KOPT-K1 (cell line): ENCODE data around the gene NXPH4.

Source experiments
- H3K27ac ChIP-seq: fragments of 200-600 bp; sonication (generic); 2 replicates; pipeline ENCODE4 v1.5.1; 2016; ENCODE audit warnings: antibody characterized with exemption, mild to moderate bottlenecking, low read depth, low read length; ENCODE audit not compliant: poor library complexity, severe bottlenecking
- H3K36me3 ChIP-seq: fragments of 200-600 bp; sonication (generic); 2 replicates; pipeline ENCODE4 v1.5.1; 2017; ENCODE audit warnings: antibody characterized with exemption, mild to moderate bottlenecking, low read length, moderate library complexity; ENCODE audit not compliant: insufficient read depth
- H3K9me3 ChIP-seq: fragments of 200-600 bp; sonication (generic); 2 replicates; pipeline ENCODE4 v1.5.1; 2017; ENCODE audit warnings: antibody characterized with exemption, low read length, mild to moderate bottlenecking; ENCODE audit not compliant: insufficient read depth, poor library complexity, severe bottlenecking

Gene NXPH4

GRCh38 chr12:57236201-57236924 lies 19.8 kb downstream of the NXPH4 start:
- Histone ChIP-seq H3K9me3 (no peaks in the 10 kb centered on the region), H3K36me3 (peaks cover 36% of the 10 kb centered on the region), H3K27ac (no peak overlapping the region)

DNA sequence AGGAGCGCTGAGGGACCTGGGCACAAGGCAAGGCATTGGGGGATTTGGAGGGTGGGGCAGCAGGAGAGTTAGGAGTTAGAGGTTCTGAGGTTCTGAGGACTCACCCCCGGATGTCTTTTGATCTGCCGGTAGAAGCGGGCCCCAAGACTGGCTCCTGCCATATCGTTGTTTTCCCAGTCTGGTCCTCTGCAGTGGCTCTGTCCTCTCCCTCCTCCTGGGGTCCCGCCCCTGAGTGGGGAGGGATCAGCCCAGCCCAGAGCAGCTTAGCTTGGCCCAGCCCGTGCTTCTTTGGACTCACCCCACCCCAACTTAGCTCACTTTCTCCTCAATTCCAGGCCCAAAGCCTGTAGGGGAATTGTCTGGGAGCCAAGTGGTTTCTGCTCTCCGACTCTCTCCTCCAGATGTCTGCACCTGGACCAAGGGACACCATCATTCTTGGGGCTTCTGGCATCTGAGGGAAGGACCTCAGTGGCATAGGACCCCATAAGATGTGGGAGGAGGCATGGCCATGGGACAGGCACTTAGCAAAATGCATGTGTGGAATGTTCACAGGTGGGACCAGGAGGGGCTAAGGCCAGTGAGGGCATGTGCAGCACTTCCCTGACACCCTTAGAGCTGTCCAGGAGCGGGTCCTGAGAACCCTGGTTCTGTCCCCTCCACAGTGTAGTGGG lies 20.5 kb downstream of the NXPH4 start:
- Histone ChIP-seq H3K36me3 (peaks cover 29% of the 10 kb centered on the region), H3K27ac (no peak overlapping the region)

GRCh38 chr12:57237596-57237931 lies 21.0 kb downstream of the NXPH4 start:
- Histone ChIP-seq H3K36me3 (peaks cover 24% of the 10 kb centered on the region), H3K9me3 (no peaks in the 10 kb centered on the region), H3K27ac (no peak overlapping the region)

More for the DNA sequence above, 20.5 kb downstream of the NXPH4 start:
- no peaks in the 10 kb centered on the region for H3K9me3 ChIP-seq

DNA sequence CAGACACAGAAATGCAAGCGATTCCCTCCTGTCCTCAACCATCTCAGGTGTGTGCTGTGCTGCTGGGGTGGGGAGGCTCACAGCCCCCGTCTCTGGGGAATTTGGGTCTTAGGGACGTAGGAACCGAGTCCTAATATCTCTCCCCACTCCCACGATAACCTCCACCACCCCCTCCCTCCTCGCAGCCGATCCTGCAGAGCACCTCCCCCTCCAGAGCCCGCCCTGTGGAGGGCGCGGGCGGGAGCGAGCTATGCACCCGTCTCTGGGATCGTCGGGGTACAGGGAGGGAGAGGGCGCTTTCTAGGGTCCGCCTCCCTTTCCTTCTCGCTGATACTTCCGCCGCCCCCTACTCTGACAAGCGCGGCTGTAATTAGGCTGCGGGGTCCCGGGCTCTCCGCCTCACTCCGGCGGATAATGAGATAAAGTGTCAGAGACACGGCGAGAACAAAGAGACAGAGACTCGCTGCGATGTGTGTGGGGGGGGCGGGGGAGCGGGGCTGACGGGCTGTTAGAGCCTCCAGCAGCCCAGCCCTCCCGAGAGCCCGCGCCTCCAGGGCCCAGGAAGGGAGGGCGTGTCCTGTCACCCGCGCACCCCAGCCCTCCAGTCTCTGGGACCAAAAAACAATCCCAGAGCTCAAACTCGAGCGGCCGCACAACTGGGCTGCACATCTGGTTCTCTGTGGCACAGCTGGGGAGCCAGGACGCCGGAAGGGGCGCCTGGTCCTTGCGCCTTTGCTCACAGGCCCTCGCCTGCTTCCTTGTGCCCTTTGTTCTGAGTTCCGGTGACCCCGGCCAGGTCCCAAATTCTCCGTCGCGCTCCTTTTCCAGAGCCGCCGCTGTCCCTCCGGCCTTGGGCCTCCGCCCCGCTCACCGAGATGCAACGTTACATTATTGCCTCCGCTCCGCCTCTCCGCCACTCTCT lies 21.6 kb downstream of the NXPH4 start:
- Histone ChIP-seq H3K27ac (no peak overlapping the region), H3K36me3 (peaks cover 18% of the 10 kb centered on the region), H3K9me3 (no peaks in the 10 kb centered on the region)

DNA sequence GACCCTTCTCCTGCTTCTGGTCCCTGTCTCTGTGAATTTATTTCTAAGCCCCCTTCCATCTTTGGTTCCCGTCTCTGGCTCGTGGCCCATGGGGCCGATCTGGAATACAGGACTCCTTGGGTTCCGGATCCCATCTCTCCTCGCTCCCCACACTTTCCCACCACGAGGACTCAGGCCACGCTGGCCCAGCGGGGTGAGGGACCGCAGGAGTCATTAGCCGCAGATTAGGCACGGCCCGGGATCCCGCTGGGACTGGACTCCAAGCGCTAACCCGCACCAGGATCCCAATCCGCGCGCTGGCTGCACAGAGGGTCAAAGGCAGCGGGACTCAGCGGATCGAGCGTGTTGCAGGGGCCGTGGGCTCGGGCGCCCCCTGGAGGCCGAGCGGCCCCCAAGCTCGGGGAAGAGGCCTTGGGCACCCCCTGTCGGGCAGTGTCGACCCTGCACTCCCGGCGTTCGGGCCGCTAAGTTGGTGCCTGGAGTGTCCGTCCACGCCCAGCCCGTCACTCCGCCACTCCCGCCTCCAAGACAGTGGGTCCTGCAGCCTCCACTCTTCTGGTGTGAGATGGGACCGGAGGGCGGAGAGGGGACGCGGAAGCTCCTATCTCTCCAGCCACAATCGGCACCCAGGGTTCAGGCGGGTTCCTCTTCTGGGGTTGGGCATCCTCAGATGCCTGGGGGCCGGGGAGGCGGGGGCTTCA lies 22.4 kb downstream of the NXPH4 start:
- Histone ChIP-seq H3K9me3 (no peaks in the 10 kb centered on the region), H3K36me3 (peaks cover 10% of the 10 kb centered on the region), H3K27ac (no peak overlapping the region)

DNA sequence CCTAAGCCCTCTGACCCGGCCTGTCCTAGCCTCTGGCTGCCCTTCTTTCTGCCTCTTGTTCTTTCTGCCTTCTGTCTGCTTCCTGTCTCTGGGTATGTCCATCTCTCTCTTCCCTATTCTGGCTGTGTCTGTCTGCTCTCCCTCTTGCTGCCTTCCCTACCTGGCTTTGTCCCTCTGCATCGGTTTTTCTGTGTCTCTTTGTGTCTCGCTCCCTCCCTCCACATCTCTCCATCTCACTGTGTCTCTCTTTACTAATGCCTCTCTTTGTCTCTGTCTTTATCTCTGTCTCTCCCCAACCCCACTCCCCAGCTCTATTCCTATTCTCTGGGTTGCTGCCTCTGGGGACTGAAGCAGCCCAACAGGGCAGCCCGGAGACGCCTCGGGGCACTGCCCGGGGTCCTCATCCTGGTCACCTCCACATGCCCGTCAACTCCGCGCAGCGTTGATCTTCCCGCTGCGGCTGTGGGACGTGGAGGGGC lies 23.0 kb downstream of the NXPH4 start:
- H3K27ac ChIP-seq, result no peak overlapping the region
- H3K9me3 ChIP-seq, result no peaks in the 10 kb centered on the region

GRCh38 chr12:57240066-57240921 lies 23.7 kb downstream of the NXPH4 start:
- Histone ChIP-seq H3K27ac (no peak overlapping the region), H3K36me3 (no peaks in the 10 kb centered on the region)

More for the DNA sequence above, 23.0 kb downstream of the NXPH4 start:
- H3K36me3 ChIP-seq, result peaks cover 4% of the 10 kb centered on the region; the same call in 1 of the 2 replicates

DNA sequence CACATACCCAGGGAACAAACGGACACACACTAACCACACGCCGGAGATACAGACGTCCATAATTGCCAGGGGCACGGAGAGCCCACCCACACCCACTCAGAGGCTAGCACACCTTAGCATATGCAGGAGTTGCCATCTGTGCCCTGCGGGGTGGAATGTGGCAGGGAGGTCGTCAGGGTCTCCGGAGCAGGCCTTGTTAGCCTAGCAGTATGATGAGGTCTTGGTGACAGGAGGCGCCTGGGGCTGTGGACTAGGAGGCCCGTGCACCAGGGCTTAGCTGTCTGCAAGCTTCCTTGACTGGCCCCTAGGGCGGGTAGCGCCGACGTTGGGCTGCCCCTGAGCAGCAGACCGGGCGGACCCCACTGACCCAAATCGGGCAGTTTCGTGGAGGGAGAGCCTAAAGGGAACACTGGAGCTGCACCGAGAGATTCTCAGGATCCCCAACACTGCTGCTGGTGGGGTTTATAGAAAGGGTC lies 24.4 kb downstream of the NXPH4 start:
- no peak overlapping the region for H3K27ac ChIP-seq

More at GRCh38 chr12:57240066-57240921, 23.7 kb downstream of the NXPH4 start:
- no peaks in the 10 kb centered on the region for H3K9me3 ChIP-seq

DNA sequence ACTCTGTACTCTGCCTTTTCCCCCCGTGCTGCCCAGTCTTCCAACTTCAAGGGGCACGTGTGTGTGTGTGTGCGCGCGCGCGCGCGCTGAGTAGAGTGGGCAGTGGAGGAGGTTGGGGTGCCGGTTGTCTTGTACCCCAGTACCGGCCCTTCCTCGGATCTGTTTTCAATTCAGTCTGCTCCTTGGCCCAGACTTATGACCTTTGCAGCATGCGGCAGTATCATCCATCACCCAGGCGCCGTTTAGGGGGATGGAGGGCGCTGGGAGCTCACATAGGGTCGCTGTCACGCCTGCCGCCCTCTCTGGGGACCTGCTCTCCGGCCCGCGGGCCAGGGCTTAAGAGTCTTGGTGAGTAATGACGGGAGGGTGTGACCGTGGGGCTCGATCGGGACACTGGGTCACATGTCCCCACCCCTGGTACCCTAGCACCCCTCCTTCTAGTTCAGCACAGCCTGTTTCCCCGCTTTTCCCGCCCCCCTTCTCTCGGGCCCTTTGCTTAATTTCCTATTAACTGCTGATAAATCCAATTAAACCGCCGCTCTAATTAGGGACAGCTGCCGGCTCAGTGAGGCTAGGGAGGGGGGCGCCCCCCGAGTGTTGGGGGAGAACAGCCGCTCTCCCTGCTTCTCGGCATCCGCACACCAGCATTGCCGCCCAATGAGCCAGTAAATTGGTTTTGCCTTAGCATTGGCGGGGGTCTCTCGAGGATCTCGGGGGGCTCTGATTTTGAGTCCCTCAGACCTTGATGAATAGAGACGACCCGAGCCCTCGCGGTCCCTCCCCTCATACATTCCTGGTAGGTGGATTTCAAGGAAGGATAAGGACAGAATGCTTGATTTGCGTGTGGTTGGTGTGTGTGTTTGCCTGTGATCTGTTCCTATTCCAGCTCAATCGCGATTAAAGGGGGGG lies 25.1 kb downstream of the NXPH4 start:
- Histone ChIP-seq H3K27ac (no peak overlapping the region), H3K9me3 (no peaks in the 10 kb centered on the region), H3K36me3 (no peaks in the 10 kb centered on the region)

More for the DNA sequence above, 24.4 kb downstream of the NXPH4 start:
- no peaks in the 10 kb centered on the region for H3K36me3 ChIP-seq
- no peaks in the 10 kb centered on the region for H3K9me3 ChIP-seq

- Histone ChIP-seq H3K36me3 (no peaks in the 10 kb centered on the region), H3K27ac (no peak overlapping the region), H3K9me3 (no peaks in the 10 kb centered on the region)
Measured at GRCh38 chr12:57242329-57242690, 25.7 kb downstream of the NXPH4 start.

DNA sequence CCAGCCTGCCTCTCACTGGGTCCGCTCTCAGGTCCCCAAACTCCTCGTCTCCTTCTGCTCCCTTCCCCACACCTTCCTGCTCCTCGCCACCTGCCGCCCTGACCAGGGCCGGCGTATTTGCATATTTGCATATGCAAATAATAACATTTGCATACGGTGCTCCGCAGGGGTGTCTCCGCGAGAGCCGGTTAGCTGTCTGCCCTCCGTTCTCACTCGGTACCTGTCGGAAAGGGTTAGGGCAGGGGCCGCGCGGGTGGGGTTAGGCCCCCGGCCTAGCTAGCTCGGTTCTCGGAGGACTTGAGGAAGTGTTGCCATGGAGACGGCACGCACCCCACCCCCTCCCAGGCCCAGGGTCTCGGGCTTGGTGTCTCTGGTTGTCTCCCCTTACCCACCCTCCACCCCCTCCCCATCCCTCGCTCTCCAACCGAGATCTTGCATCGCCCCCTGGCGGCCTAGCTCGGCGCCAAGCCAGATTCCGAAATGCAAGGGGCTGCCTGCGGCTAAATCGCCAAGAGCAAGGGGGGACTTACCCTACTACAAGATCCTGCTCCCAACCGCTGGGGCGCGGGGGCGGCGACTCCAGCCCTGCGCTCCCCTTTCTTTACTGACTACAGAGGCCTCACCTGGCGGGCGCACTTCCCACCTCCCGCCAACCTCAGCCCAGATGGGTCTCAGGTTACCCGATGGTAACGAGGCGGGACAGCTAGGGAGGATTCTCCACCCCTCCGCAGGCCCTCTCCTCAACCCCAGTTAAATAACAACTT lies 26.3 kb downstream of the NXPH4 start:
- Histone ChIP-seq H3K9me3 (no peaks in the 10 kb centered on the region), H3K27ac (no peak overlapping the region), H3K36me3 (no peaks in the 10 kb centered on the region)

DNA sequence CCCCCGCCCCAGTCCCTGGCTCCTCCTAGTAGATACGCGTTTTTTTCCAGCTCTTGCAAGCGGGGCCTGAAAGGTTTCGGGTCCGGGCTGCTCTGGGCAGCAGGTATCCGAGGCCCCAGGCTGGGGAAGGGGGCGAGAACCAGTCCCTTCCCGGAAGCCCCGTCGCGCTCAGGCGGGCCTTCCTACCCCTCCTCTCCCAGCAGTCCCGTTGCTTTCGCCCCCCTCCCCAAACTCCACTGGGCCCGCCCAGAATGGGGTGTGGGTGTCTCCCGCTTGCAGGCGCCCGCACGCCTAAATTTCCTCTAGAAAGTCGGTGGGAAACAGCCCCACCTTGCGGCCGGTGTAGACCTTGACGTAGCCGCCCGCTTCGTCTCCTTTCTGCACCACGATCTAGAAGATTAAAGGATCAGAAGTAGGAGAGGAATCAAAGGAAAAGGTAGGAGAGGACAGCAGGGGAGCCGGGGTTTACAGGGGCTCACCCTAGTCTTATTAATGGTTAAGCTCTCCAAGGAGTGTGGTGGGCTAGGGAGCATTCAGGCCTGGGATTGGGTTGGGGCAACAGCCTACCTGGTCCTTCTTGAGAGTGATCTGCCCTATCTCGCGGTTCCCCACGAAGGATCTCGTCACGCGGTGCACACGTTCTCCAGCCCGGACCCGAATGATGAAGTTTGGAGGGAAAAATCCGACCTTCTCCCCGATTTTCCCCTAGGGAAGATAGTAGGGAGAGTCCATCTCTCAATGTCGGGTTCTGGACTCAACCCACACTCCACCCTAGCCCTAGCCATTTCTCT lies 27.1 kb downstream of the NXPH4 start:
- Histone ChIP-seq H3K9me3 (no peaks in the 10 kb centered on the region), H3K27ac (no peak overlapping the region), H3K36me3 (no peaks in the 10 kb centered on the region)
